Gastrocnemius medialis (tissue), 4 donors: ENCODE data around the gene UBALD2. TPM values are rescaled to one million over a fixed set of nuclear protein-coding genes. Genes with fewer than 3 reads are reported as not detected.
"Not testable (repeated sequence)": the region's sequence is repeated elsewhere in the genome, so short reads cannot be mapped to it uniquely, and the experiment has no call there.

Experiments
- ATAC-seq, 2 donors: fragments of 150-250 bp; one replicate each; pipeline ENCODE4 v1.9.1; 2016
- DNase-seq, 2 donors: peaks; one replicate each; pipeline ENCODE4 v3.0.0-alpha.2; 2019
- H3K27ac ChIP-seq, 4 donors: fragments of 200-600 bp; sonication (generic); 1 replicate in 1 of 4; 2 replicates in 3 of 4; pipeline ENCODE4 v1.5.1; 2016 to 2018; ENCODE audit warnings: mild to moderate bottlenecking in 2 of 4, moderate library complexity in 1 of 4
- H3K27me3 ChIP-seq, 3 donors: fragments of 200-600 bp; sonication (generic) in 2 of 3; 1 replicate in 1 of 3; 2 replicates in 2 of 3; pipeline versions ENCODE4 v1.5.1 to v1.6.0; 2016 to 2019; ENCODE audit warnings: mild to moderate bottlenecking in 1 of 3, moderate library complexity in 1 of 3
- H3K36me3 ChIP-seq, 2 donors: fragments of 200-600 bp; sonication (generic) in 1 of 2; one replicate each; pipeline ENCODE4 v1.5.1; 2017 to 2018
- H3K4me1 ChIP-seq, 2 donors: fragments of 200-600 bp; sonication (generic) in 1 of 2; one replicate each; pipeline ENCODE4 v1.5.1; 2016 to 2017; ENCODE audit warnings: mild to moderate bottlenecking in 2 of 2
- H3K4me3 ChIP-seq, 4 donors: fragments of 200-600 bp; sonication (generic) in 3 of 4; 1 replicate in 1 of 4; 2 replicates in 3 of 4; pipeline ENCODE4 v1.5.1; 2016 to 2019; ENCODE audit warnings: mild to moderate bottlenecking in 2 of 4
- H3K9me3 ChIP-seq, 3 donors: fragments of 200-600 bp; sonication (generic) in 2 of 3; 1 replicate in 1 of 3; 2 replicates in 2 of 3; pipeline ENCODE4 v1.5.1; 2016 to 2019
- CTCF ChIP-seq, 5 experiments: fragments of 450-650 bp in 3 of 5; fragments of 200-600 bp in 2 of 5; sonication (generic) in 2 of 5; IDR thresholded peaks in 4 of 5; conservative IDR thresholded peaks in 1 of 5; 1 replicate in 4 of 5; 2 replicates in 1 of 5; pipeline ENCODE4 v1.5.1; 2016 to 2019; ENCODE audit warnings: antibody characterized with exemption in 5 of 5, mild to moderate bottlenecking in 3 of 5, moderate library complexity in 3 of 5
- POLR2A ChIP-seq, 2 donors: fragments of 450-650 bp; IDR thresholded peaks; one replicate each; pipeline ENCODE4 v1.6.1; 2017; ENCODE audit warnings: antibody characterized with exemption in 2 of 2, mild to moderate bottlenecking in 2 of 2, moderate library complexity in 2 of 2
- in situ Hi-C, 4 donors: fragments of 200-750 bp; cut with MboI; loops; one replicate each; pipeline versions ENCODE4 v1.15.0 to v1.8.0; 2017; ENCODE audit warnings: low sequenced_read_pairs in 4 of 4
- intact Hi-C: fragments of 100-400 bp; cut with DNase I; formaldehyde crosslinking; loops from one replicate; pipeline ENCODE4 v1.15.1; 2023; ENCODE audit warnings: low total_unique reads
- total RNA-seq, 4 donors: library from RNA; depleted of rRNA; stranded (reverse); fragments of >200 nt; gene quantifications; one replicate each; pipeline versions ENCODE4 v1.1.0 to v1.2.3, GENCODE V29; 2016

Gene UBALD2
- 100 to 1,000 TPM in 1 of 4 donors, 10 to 100 TPM in 3; 28.9 to 151 (median 52.2) TPM for total RNA-seq

GRCh38 chr17:76264755-76265623 is at the start of gene UBALD2:
TSS of gene UBALD2 (plus strand) at chr17:76265348. CDS start at chr17:76265506, 158 bp downstream.
- Histone ChIP-seq H3K36me3 (no peaks in the 10 kb centered on the region), H3K27ac (peak within 1 kb of the TSS; percentile 90 to 98 (median 95)), H3K27me3 (no peaks in the 10 kb centered on the region), H3K9me3 (no peaks in the 10 kb centered on the region), H3K4me3 (peak within 1 kb of the TSS; percentile 66 to 89 (median 80)), H3K4me1 (peaks cover 53 to 58% of the 10 kb centered on the region in 2 donors)
- intact Hi-C loops (loop anchor here (2.0 to 10.0 kb wide), 4 partner anchors 24 to 480 kb away; partner anchors contain the start of genes MFSD11, RNF157, SRSF2 and UNK), in situ Hi-C loops (no loop called here)
- peak; percentile 78 to 79 for ATAC-seq
- DNase-seq: peak; percentile 99 to 100
- TF ChIP-seq POLR2A (IDR thresholded peaks at IDR 0.05) (peak; percentile 96 to 98), CTCF (IDR thresholded peaks at IDR 0.05 in 4 of 5, conservative IDR thresholded peaks at IDR 0.05 in 1 of 5) (peak in 1 of 5 experiments; percentile 27)

GRCh38 chr17:76217081-76217480 is 48.1 kb upstream of the UBALD2 start:
- in situ Hi-C loops (no loop called here), intact Hi-C loops (no loop called here)
- ATAC-seq (no peak), DNase-seq (no peak)
- peaks cover 0 to 7% of the 10 kb centered on the region in 2 donors for H3K4me1 ChIP-seq
- H3K9me3 ChIP-seq: no peaks in the 10 kb centered on the region
- no peak overlapping the region for H3K27ac ChIP-seq
- TF ChIP-seq POLR2A (IDR thresholded peaks at IDR 0.05) (no peak), CTCF (IDR thresholded peaks at IDR 0.05 in 4 of 5, conservative IDR thresholded peaks at IDR 0.05 in 1 of 5) (no peak)
- no peaks in the 10 kb centered on the region for H3K27me3 ChIP-seq
- H3K36me3 ChIP-seq: no peaks in the 10 kb centered on the region
- H3K4me3 ChIP-seq: no peak overlapping the region

- DNase-seq (no peak), ATAC-seq (no peak)
- no peaks in the 10 kb centered on the region for H3K27me3 ChIP-seq
- H3K36me3 ChIP-seq: no peaks in the 10 kb centered on the region
- in situ Hi-C loops: no loop called here
- H3K4me1 ChIP-seq: no peaks in the 10 kb centered on the region
- intact Hi-C loops: no loop called here
- no peak overlapping the region for H3K27ac ChIP-seq
- no peak overlapping the region for H3K4me3 ChIP-seq
- no peaks in the 10 kb centered on the region for H3K9me3 ChIP-seq
- TF ChIP-seq CTCF (IDR thresholded peaks at IDR 0.05 in 4 of 5, conservative IDR thresholded peaks at IDR 0.05 in 1 of 5) (no peak), POLR2A (IDR thresholded peaks at IDR 0.05) (no peak)
Measured at GRCh38 chr17:76219670-76220383, 45.3 kb upstream of the UBALD2 start.

GRCh38 chr17:76223802-76224201 is 41.3 kb upstream of the UBALD2 start:
- H3K27me3 ChIP-seq: no peaks in the 10 kb centered on the region
- ATAC-seq (no peak), DNase-seq (no peak)
- no peaks in the 10 kb centered on the region for H3K9me3 ChIP-seq
- no peak for TF ChIP-seq POLR2A (IDR thresholded peaks at IDR 0.05)
- H3K4me3 ChIP-seq: no peak overlapping the region
- no peaks in the 10 kb centered on the region for H3K36me3 ChIP-seq
- no peak overlapping the region for H3K27ac ChIP-seq
- in situ Hi-C loops: no loop called here
- no peaks in the 10 kb centered on the region for H3K4me1 ChIP-seq
- intact Hi-C loops: no loop called here

GRCh38 chr17:76225373-76226086 is 39.6 kb upstream of the UBALD2 start:
- H3K27me3 ChIP-seq, in situ Hi-C loops, DNase-seq, H3K9me3 ChIP-seq, ATAC-seq, H3K4me3 ChIP-seq, intact Hi-C loops, H3K27ac ChIP-seq, H3K36me3 ChIP-seq, H3K4me1 ChIP-seq: not testable (repeated sequence)

GRCh38 chr17:76226749-76227148 is 38.4 kb upstream of the UBALD2 start:
- H3K9me3 ChIP-seq, H3K4me3 ChIP-seq, ATAC-seq, in situ Hi-C loops, H3K36me3 ChIP-seq, DNase-seq, H3K27ac ChIP-seq, intact Hi-C loops, H3K27me3 ChIP-seq, H3K4me1 ChIP-seq: not testable (repeated sequence)
